SH-SY5Y (cell line): ENCODE measurements around the gene PRRC2B.

ENCODE experiments used
- GATA2 ChIP-seq: IDR thresholded peaks from 2 replicates; pipeline ENCODE4 v1.6.1; 2011; ENCODE audit warnings: mild to moderate bottlenecking, low read depth, low read length
- GATA3 ChIP-seq: IDR thresholded peaks from 2 replicates; pipeline ENCODE4 v1.6.1; 2011; ENCODE audit warnings: low read depth, mild to moderate bottlenecking, low read length, moderate library complexity

- no peak for TF ChIP-seq GATA3
- no peak for TF ChIP-seq GATA2
These were observed 136.0 kb downstream of the PRRC2B start for GRCh38 chr9:131529597-131530545.
